ENCODE measurements around the gene OSBPL1A. TPM values are rescaled to one million over a fixed set of nuclear protein-coding genes. Genes with fewer than 3 reads are reported as not detected.

Gene OSBPL1A
- 10 to 100 TPM; 15.2 to 42.4 (median 23.9) TPM for total RNA-seq

DNA sequence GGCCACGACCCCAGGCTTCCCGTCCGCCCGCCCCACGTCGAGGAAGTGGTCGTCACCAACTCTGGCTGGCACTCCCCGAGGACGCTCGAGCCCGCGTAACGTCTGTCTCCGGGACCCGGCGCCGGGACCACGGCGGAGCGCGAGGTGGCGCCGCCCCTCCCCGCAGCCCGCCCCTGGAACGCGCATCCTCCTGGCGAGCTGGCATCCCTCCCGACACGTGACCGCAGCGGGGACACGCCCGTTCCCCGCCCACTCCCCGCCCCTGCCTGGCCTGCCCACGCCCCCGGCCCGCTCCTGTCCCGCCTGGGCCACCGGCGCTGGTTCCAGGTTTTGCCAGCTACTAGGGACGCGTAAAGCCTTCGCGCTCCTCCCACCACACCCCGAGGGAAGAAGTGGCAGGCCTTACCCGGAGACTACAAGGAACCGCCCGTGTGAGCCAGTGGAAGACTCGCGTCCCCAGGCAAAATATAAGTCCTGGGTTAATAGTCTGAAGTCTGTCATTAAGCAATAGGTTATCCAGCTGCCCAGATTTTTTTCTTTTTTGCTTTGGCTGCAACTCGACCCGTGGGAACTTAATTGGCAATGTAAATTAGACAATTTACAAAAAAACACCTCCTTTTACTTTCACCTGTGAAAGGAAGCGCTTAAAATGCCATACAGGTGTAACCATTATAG lies at the start of gene OSBPL1A:
Gene OSBPL1A (minus strand): TSS at position 131 of the 675 bp plus-strand sequence. CDS start 20,291 bp downstream, outside the sequence.
- Histone ChIP-seq H3K4me3 (peak within 1 kb of the TSS; percentile 65 to 93 (median 70)), H3K4me1 (replicated peaks in 1 of 2) (peaks cover 17% of the 10 kb centered on the region in 2 donors), H3K27ac (peak within 1 kb of the TSS; percentile 90 to 93)
- WGBS, 10 experiments: 0 to 57% (median 9%) methylated on average over 1 to 7 of the region's 55 CpGs; no CpG with 5 or more reads in 2 of the 10 experiments
- ATAC-seq (replicated peaks in 6 of 8): peak; percentile 81 to 91 (median 90)
- in situ Hi-C loops (cut with MboI; ENCODE audit: low pct_unique_long_range_greater_than_20kb in 2 of 9, low sequenced_read_pairs in 9 of 9, unreplicated experiment in 9 of 9): no loop called here

DNA sequence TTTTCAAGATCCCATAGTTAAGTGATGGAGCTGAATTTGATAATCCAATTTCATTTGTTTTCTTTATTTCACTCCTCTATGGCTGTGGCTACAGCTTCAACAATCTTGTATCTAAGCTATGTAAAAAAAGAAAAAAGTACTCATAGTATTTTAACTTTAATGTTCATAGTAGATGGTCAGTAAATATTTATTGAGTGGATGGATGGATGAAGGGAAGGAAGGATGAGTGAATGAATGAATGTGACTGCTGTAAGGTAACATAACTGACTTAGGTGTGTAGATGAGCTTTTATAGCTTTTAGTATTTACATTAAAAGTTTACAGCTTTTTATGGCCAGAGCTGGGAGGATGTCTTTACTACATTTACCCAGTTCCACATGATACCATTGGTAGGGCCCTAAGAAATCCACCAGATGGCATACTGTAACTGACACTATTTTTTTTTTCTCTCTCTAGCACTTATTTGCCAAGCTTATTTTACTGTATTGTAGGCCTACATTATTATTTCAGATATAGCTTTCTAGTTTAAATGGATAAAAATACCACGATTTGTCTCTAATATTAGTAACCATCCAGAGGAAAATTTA lies 49.4 kb upstream of the OSBPL1A start:
- WGBS, 10 experiments: 50 to 100% (median 90%) methylated on average over 1 of the region's 1 CpG; no CpG with 5 or more reads in 2 of the 10 experiments
- in situ Hi-C loops (cut with MboI; ENCODE audit: low pct_unique_long_range_greater_than_20kb in 2 of 9, low sequenced_read_pairs in 9 of 9, unreplicated experiment in 9 of 9): no loop called here
- peak in 1 of 8 experiments; percentile 36 for ATAC-seq (replicated peaks in 6 of 8)
- Histone ChIP-seq H3K4me1 (replicated peaks in 1 of 2) (no peaks in the 10 kb centered on the region), H3K27ac (no peak overlapping the region), H3K4me3 (no peak overlapping the region)

DNA sequence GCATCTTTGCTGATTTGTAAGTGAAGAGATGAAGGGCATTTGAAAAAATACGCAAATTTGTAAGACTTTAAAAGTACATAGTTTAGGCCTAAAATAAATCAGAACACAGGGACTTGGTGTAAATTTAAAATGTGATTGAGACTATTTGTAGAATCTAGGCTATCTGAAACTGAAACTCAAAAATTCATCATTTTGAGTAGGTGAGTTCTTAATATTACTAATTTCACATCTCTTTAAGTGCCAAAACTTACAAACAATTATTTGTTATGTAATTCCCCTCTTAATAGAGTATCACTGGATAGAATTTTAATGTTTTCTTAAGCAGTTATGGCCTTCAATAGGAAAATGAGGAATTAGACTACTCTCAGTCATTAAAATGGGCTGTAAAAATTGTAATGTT lies 48.8 kb upstream of the OSBPL1A start:
- H3K27ac ChIP-seq: no peak overlapping the region
- 100% methylated on average over 1 of the region's 1 CpG; no CpG with 5 or more reads in 1 of the 10 experiments for WGBS, 10 experiments
- in situ Hi-C loops (cut with MboI; ENCODE audit: low pct_unique_long_range_greater_than_20kb in 2 of 9, low sequenced_read_pairs in 9 of 9, unreplicated experiment in 9 of 9): no loop called here
- no peak overlapping the region for H3K4me3 ChIP-seq
- no peaks in the 10 kb centered on the region for H3K4me1 ChIP-seq (replicated peaks in 1 of 2)
- ATAC-seq (replicated peaks in 6 of 8): no peak

DNA sequence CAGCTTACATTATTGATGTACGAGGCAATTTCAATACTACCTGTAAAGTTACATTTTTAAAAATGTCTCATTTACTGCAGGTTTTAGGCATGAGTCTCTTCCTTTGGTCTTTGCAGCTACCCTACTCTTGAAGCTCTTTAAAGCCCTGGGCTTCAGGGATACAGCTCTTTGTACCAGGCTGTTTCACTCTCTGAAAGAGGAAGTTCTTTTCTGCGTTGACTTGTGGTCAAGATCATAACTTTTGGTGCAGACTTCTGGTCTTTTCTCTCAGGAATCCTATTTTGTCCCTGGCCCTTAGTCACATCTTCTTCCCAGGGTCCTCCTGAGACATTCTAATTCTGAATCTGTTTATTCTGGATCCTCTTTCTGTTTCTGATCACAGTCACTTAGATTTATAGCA lies 46.2 kb upstream of the OSBPL1A start:
- no peaks in the 10 kb centered on the region for H3K4me1 ChIP-seq (replicated peaks in 1 of 2)
- no peak overlapping the region for H3K4me3 ChIP-seq
- no peak for ATAC-seq (replicated peaks in 6 of 8)
- WGBS, 10 experiments: 68 to 100% (median 91%) methylated on average over 1 to 2 of the region's 2 CpGs
- in situ Hi-C loops (cut with MboI; ENCODE audit: low pct_unique_long_range_greater_than_20kb in 2 of 9, low sequenced_read_pairs in 9 of 9, unreplicated experiment in 9 of 9): no loop called here
- no peak overlapping the region for H3K27ac ChIP-seq

DNA sequence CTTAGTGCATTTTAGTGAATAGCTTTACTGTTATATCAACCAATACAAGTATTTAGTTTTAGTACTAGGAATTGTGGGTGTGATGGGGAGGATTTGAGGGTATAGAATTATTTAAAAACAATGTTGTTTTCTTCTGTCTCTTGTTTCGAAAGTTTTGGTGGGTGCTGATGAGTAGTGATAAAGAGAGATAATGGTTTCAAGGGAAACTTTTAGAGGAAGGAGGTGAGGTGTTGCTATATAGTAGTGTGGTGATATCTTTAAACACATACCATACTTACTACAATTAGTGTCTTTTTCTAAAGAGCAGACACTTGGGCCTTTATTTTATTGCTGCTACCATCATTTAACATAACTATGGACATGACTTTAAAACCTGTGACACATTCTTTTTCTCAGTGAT lies 39.3 kb upstream of the OSBPL1A start:
- Histone ChIP-seq H3K4me3 (no peak overlapping the region), H3K27ac (no peak overlapping the region), H3K4me1 (replicated peaks in 1 of 2) (no peaks in the 10 kb centered on the region)
- in situ Hi-C loops (cut with MboI; ENCODE audit: low pct_unique_long_range_greater_than_20kb in 2 of 9, low sequenced_read_pairs in 9 of 9, unreplicated experiment in 9 of 9): no loop called here
- WGBS, 10 experiments: 100% methylated on average over 1 of the region's 1 CpG; no CpG with 5 or more reads in 6 of the 10 experiments
- ATAC-seq (replicated peaks in 6 of 8): no peak

DNA sequence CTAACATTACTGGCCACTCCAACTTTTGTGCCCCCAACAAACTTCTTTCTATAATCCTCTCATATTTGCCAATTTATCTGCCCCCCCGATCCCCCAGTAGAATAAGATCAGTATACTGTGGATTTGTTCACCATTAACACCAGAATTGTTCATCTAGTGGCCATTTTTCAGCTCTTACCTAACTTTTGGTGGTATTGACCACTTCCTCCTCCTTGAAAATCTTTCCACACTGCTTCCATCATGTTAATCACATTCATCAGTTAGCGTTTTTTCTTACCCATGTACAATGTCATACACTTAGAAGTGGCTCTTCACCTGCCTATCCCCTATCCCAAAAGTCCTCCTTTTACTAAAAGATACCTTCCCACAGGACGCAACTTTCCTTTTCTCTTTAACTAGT lies 35.0 kb upstream of the OSBPL1A start:
- in situ Hi-C loops (cut with MboI; ENCODE audit: low pct_unique_long_range_greater_than_20kb in 2 of 9, low sequenced_read_pairs in 9 of 9, unreplicated experiment in 9 of 9): no loop called here
- ATAC-seq (replicated peaks in 6 of 8): no peak
- 91 to 100% (median 99%) methylated on average over 1 to 3 of the region's 3 CpGs for WGBS, 10 experiments
- H3K27ac ChIP-seq: no peak overlapping the region
- no peak overlapping the region for H3K4me3 ChIP-seq
- peaks cover 4 to 18% of the 10 kb centered on the region in 2 donors for H3K4me1 ChIP-seq (replicated peaks in 1 of 2)

DNA sequence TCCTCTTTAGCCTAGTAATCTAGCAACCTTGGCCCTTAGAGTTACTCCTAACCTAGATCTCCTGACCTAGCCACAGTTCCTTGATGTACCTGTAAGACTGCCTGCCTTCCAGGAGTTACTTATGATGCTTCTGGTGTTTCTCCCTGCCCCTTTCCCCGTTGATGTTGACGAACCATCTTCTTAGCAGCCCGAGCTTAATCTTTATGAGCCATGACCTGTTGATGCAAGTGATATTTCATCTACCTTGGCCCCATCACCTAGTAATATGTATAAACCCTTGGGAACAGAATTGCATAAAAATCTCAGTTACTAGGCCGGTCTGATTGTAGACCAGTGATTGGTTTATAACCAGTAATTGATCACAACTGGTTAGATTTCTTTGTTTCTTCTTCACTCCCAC lies 31.6 kb upstream of the OSBPL1A start:
- H3K4me3 ChIP-seq: no peak overlapping the region
- in situ Hi-C loops (cut with MboI; ENCODE audit: low pct_unique_long_range_greater_than_20kb in 2 of 9, low sequenced_read_pairs in 9 of 9, unreplicated experiment in 9 of 9): no loop called here
- no peak for ATAC-seq (replicated peaks in 6 of 8)
- WGBS, 10 experiments: 85 to 100% (median 100%) methylated on average over 1 to 4 of the region's 4 CpGs; no CpG with 5 or more reads in 1 of the 10 experiments
- H3K4me1 ChIP-seq (replicated peaks in 1 of 2): peaks cover 12 to 24% of the 10 kb centered on the region in 2 donors
- H3K27ac ChIP-seq: no peak overlapping the region

DNA sequence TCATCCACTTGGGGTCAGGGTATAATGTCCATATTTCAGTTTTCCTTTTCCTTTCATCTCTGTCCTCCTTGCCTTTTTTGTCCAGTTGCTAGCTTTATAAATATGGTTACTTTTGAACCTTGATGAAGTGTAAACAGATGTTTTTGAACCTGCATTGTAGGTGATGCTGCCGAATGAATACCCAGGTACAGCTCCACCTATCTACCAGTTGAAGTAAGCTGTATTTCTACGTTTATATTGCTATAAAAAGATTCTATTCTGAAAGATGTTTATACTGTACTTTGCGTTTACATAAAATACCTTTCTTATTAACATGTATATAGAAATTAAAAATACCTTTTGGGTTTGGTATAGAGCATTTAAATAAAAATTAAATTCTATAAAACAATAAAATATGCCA lies 31.1 kb upstream of the OSBPL1A start:
- H3K27ac ChIP-seq: no peak overlapping the region
- no peak for ATAC-seq (replicated peaks in 6 of 8)
- peak overlapping the region in 4 of 5 donors; percentile 58 to 95 (median 76) for H3K4me3 ChIP-seq
- WGBS, 10 experiments: 57 to 100% (median 83%) methylated on average over 2 to 3 of the region's 3 CpGs; no CpG with 5 or more reads in 2 of the 10 experiments
- in situ Hi-C loops (cut with MboI; ENCODE audit: low pct_unique_long_range_greater_than_20kb in 2 of 9, low sequenced_read_pairs in 9 of 9, unreplicated experiment in 9 of 9): no loop called here
- H3K4me1 ChIP-seq (replicated peaks in 1 of 2): peaks cover 12 to 24% of the 10 kb centered on the region in 2 donors

DNA sequence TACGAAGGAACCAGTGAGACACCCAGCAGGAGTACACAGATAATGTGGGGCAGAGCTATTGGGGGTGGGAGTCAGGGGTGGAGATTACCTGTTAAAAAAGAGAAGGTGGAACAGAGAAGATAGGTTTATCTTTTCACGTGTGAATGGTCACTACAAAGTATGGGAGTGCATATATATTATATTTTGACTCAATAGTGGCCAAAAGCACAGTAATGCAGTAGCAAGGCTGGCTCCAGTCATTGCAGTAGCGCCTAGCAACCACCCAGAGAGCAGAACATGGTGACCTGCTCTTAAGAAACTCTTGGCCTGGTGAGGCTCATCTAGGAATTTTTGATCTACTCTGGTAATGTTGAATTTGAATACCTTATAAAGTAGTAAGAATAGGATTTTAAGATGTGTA lies 29.9 kb upstream of the OSBPL1A start:
- Histone ChIP-seq H3K4me3 (peak overlapping the region; percentile 56 to 95 (median 73)), H3K27ac (peak overlapping the region; percentile 94), H3K4me1 (replicated peaks in 1 of 2) (peaks cover 12 to 24% of the 10 kb centered on the region in 2 donors)
- in situ Hi-C loops (cut with MboI; ENCODE audit: low pct_unique_long_range_greater_than_20kb in 2 of 9, low sequenced_read_pairs in 9 of 9, unreplicated experiment in 9 of 9): no loop called here
- peak in 1 of 8 experiments; percentile 14 for ATAC-seq (replicated peaks in 6 of 8)
- 40 to 60% methylated on average over 1 of the region's 3 CpGs; no CpG with 5 or more reads in 8 of the 10 experiments for WGBS, 10 experiments

DNA sequence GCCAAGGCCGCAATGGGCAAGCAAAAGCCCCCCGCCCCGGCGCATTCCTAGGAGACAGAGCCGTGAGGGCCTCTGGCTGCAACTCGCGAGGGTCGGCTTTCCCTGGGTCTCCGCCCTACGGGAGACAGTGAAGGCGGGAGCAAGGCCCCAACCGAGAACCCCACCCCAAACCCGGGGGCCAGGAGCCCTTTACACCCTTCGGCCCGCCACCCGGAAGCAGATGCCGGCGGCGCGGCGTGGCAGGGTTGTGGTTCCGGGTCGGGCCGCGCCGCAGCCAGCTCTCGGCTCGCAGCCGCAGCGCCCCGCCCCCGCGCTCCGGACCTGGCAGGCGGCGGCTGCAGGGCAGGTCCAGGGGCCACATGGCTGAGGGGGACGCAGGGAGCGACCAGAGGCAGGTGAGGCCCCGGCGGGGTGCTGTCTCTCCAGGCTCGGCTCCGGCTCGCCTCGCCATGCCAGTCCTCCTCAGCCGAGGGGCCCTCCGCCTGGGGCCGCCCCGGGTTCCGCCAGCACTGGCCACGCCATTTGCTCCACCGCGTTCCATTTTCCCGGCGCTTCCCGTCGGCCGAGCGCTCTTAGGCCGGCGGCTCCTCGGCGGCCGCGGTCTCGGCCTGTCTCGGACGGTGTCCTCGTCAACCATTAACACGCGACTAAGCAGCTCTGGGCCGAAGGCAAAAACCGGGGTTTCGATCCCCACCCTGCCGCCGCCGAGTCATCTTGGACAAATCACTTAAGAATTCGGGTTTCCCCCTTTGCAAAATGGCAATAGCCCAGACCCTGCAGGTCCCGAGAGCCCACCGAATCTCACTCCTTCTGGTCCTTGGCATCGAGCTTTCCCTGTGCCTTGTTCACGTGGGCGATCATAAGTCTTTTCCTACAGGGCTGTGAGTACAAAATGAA lies 29.0 kb upstream of the OSBPL1A start, which contains the start of gene IMPACT:
Gene IMPACT (plus strand): TSS at position 273 of the 897 bp plus-strand sequence. CDS start 87 bp downstream, at position 360.
- in situ Hi-C loops (cut with MboI; ENCODE audit: low pct_unique_long_range_greater_than_20kb in 2 of 9, low sequenced_read_pairs in 9 of 9, unreplicated experiment in 9 of 9): no loop called here
- peak; percentile 91 to 96 (median 94) for ATAC-seq (replicated peaks in 6 of 8)
- peak within 1 kb of the TSS; percentile 94 for H3K27ac ChIP-seq
- WGBS, 10 experiments: 0 to 15% (median 1%) methylated on average over 5 to 19 of the region's 82 CpGs; no CpG with 5 or more reads in 2 of the 10 experiments
- H3K4me3 ChIP-seq: peak within 1 kb of the TSS; percentile 56 to 95 (median 73)
- peaks cover 12 to 24% of the 10 kb centered on the region in 2 donors for H3K4me1 ChIP-seq (replicated peaks in 1 of 2)

DNA sequence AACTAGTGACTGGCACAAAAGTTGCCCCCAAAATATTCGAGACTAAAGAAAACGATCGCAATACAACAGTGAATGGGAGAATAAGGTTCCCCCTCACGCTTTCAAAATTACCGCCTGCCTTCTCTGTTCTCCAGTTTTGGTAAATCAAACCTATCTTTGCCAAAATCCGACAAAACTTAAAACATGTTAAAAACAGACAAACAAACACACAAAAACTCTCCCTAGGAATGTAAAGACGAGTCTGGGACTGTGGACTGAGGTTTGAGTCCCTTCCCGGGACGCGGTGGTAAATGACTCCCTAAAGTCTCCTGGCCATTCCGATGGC lies 28.4 kb upstream of the OSBPL1A start:
- in situ Hi-C loops (cut with MboI; ENCODE audit: low pct_unique_long_range_greater_than_20kb in 2 of 9, low sequenced_read_pairs in 9 of 9, unreplicated experiment in 9 of 9): no loop called here
- WGBS, 10 experiments: 0 to 77% (median 49%) methylated on average over 1 to 10 of the region's 11 CpGs

DNA sequence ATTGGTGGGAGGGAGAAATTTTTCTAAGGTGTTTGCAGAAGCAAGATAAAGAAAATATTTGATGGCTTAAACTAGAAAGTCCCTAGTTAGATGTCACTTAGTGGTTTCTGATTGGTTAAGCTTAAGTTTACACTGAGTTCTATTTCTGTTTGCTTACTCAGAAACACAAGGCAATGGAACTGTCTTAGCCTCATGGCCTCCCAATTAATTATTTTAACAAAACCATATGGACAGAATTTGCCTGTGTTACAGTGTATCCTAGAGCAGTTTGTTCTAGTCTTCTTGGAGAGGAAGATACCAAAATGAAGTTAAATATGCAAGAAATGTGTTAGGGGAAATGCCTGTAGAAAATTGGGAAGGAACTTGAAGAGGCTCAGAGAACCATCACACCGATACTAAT lies 24.2 kb upstream of the OSBPL1A start:
- H3K4me1 ChIP-seq (replicated peaks in 1 of 2): peaks cover 5 to 6% of the 10 kb centered on the region in 2 donors
- no peak for ATAC-seq (replicated peaks in 6 of 8)
- H3K4me3 ChIP-seq: no peak overlapping the region
- in situ Hi-C loops (cut with MboI; ENCODE audit: low pct_unique_long_range_greater_than_20kb in 2 of 9, low sequenced_read_pairs in 9 of 9, unreplicated experiment in 9 of 9): no loop called here
- WGBS, 10 experiments: 0 to 100% (median 67%) methylated on average over 1 of the region's 1 CpG; no CpG with 5 or more reads in 5 of the 10 experiments
- H3K27ac ChIP-seq: no peak overlapping the region

More for the DNA sequence above, 28.4 kb upstream of the OSBPL1A start:
- Histone ChIP-seq H3K4me1 (replicated peaks in 1 of 2) (peaks cover 12 to 24% of the 10 kb centered on the region in 2 donors), H3K27ac (peak overlapping the region; percentile 94), H3K4me3 (peak overlapping the region; percentile 56 to 95 (median 73))
- ATAC-seq (replicated peaks in 6 of 8): no peak

DNA sequence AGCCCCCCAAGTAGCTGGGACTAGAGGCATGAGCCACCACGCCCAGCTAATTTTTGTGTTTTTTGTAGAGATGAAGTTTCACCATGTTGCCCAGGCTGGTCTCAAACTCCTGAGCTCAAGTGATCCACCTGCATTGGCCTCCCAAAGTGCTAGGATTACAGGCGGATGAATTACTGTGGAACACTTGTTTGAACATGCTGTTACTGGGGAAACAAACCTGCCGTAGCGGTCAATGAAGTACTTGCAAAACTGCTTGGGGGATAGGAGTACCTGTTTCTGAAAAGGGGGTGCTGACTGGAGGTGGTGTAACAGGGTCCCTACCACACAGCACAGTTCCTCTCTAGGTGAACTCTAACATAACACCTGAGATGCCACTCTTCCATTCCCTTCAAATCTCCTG lies 22.9 kb upstream of the OSBPL1A start:
- no peak for ATAC-seq (replicated peaks in 6 of 8)
- no peaks in the 10 kb centered on the region for H3K4me1 ChIP-seq (replicated peaks in 1 of 2)
- H3K4me3 ChIP-seq: no peak overlapping the region
- in situ Hi-C loops (cut with MboI; ENCODE audit: low pct_unique_long_range_greater_than_20kb in 2 of 9, low sequenced_read_pairs in 9 of 9, unreplicated experiment in 9 of 9): no loop called here
- H3K27ac ChIP-seq: no peak overlapping the region
- WGBS, 10 experiments: 13 to 100% (median 80%) methylated on average over 1 to 3 of the region's 4 CpGs; no CpG with 5 or more reads in 3 of the 10 experiments
